Choroid plexus epithelial cell (primary cell): ENCODE measurements around the gene IL26.

Experiments
- DNase-seq: peaks from one replicate; pipeline ENCODE4 v3.0.0-alpha.2; 2010; ENCODE audit warnings: low read depth
- H3K4me3 ChIP-seq: 2 replicates; pipeline ENCODE4 v1.5.1; 2011; ENCODE audit warnings: low read depth, mild to moderate bottlenecking, control low read depth, low read length, moderate library complexity
- TF ChIP-seq, protein P1 (sequence below): conservative IDR thresholded peaks from 2 replicates; pipeline ENCODE4 v1.5.1; 2011; ENCODE audit warnings: low read depth, mild to moderate bottlenecking, control low read depth, inconsistent platforms, low read length, moderate library complexity

Gene IL26

GRCh38 chr12:68267892-68268396, 42.3 kb upstream of the IL26 start:
- DNase-seq, result peak; percentile 97
- TF ChIP-seq, protein P1, sequence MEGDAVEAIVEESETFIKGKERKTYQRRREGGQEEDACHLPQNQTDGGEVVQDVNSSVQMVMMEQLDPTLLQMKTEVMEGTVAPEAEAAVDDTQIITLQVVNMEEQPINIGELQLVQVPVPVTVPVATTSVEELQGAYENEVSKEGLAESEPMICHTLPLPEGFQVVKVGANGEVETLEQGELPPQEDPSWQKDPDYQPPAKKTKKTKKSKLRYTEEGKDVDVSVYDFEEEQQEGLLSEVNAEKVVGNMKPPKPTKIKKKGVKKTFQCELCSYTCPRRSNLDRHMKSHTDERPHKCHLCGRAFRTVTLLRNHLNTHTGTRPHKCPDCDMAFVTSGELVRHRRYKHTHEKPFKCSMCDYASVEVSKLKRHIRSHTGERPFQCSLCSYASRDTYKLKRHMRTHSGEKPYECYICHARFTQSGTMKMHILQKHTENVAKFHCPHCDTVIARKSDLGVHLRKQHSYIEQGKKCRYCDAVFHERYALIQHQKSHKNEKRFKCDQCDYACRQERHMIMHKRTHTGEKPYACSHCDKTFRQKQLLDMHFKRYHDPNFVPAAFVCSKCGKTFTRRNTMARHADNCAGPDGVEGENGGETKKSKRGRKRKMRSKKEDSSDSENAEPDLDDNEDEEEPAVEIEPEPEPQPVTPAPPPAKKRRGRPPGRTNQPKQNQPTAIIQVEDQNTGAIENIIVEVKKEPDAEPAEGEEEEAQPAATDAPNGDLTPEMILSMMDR, result no peak
- H3K4me3 ChIP-seq, result no peak overlapping the region

GRCh38 chr12:68264857-68265256, 39.2 kb upstream of the IL26 start:
- DNase-seq, result peak; percentile 95
- TF ChIP-seq, protein P1, result no peak
- H3K4me3 ChIP-seq, result no peak overlapping the region

- peak; percentile 78 for DNase-seq
- no peak overlapping the region for H3K4me3 ChIP-seq
- TF ChIP-seq, protein P1, result no peak
Observed at GRCh38 chr12:68264158-68264855, 38.7 kb upstream of the IL26 start.

- TF ChIP-seq, protein P1, result no peak
- DNase-seq, result peak; percentile 74
- no peak overlapping the region for H3K4me3 ChIP-seq
Observed at GRCh38 chr12:68263366-68263765, 37.8 kb upstream of the IL26 start.

DNA sequence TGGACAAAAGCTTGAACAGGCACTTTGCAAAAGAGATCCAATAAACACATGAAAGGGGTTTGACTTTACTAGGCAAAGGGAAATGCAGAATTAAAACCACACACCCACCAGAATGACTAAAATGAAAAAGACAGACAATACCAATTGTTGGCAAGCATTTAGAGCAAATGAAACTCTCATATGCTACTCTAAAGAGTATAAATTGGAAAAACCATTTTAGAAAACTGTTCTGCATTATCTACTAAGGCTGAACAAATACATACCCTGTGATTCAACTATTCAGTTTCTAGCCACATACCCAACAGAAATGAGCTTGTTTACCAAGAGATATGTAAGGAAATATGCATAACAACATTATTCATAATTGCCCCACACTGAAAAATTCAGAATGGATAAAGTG, 36.3 kb upstream of the IL26 start:
- TF ChIP-seq, protein P1, result no peak
- H3K4me3 ChIP-seq, result no peak overlapping the region

DNA sequence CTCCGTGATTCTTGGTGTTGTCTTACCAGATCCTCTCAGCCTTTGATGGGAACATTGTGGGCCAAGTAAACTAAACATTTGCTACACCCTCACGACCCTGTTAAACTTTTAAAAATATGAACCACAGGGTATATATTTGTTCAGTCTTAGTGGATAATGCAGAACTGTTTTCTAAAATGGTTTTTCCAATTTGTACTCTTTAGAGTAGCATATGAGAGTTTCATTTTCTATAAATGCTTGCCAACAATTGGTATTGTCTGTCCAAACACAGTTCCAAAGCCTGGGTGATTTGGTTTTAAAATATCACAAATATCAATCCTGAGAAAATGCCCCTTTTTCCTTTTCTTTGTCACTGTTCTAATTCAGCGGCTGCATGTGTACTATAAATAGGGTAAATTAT, 34.5 kb upstream of the IL26 start:
- H3K4me3 ChIP-seq, result no peak overlapping the region
- DNase-seq, result no peak
- TF ChIP-seq, protein P1, result no peak

More for the DNA sequence above, 36.3 kb upstream of the IL26 start:
- no peak for DNase-seq
